Colonic mucosa (tissue), 4 donors: Measurements from ENCODE around the gene MYCN. TPM values are rescaled to one million over a fixed set of nuclear protein-coding genes. Genes with fewer than 3 reads are reported as not detected.

Experiments used
- DNase-seq: peaks from one replicate; pipeline ENCODE4 v3.0.0-alpha.2; 2020
- H3K27ac ChIP-seq: fragments of 200-600 bp; one replicate; pipeline ENCODE4 v1.8.0; 2021
- H3K27me3 ChIP-seq: fragments of 200-600 bp; one replicate; pipeline ENCODE4 v1.8.0; 2021
- H3K36me3 ChIP-seq: fragments of 200-600 bp; one replicate; pipeline ENCODE4 v1.8.0; 2021
- H3K4me1 ChIP-seq: fragments of 200-600 bp; one replicate; pipeline ENCODE4 v1.8.0; 2021; ENCODE audit warnings: mild to moderate bottlenecking
- H3K4me3 ChIP-seq: fragments of 200-600 bp; one replicate; pipeline ENCODE4 v1.8.0; 2021
- H3K9ac ChIP-seq, 2 donors: one replicate each; pipeline ENCODE4 v1.7.0; 2013; ENCODE audit warnings: control low read depth in 2 of 2, low read depth in 2 of 2, low read length in 2 of 2
- H3K9me3 ChIP-seq: fragments of 200-600 bp; one replicate; pipeline ENCODE4 v1.8.0; 2021
- CTCF ChIP-seq: fragments of 200-600 bp; IDR thresholded peaks from one replicate; pipeline ENCODE4 v1.8.0; 2022; ENCODE audit warnings: antibody characterized with exemption, mild to moderate bottlenecking
- intact Hi-C: fragments of 100-400 bp; cut with DNase I; formaldehyde crosslinking; loops from one replicate; pipeline ENCODE4 v1.14.1; 2022
- total RNA-seq, 2 donors: library from RNA; stranded (reverse); fragmentation: NEBNext Ultra II Directional in 1 of 2; extraction: Animal tissue kit (Norgen Biotek cat#: 25700) in 1 of 2; gene quantifications; one replicate each; pipeline ENCODE4 v1.2.1, GENCODE V29; 2021
- donor health status: healthy.
- donor health status: DM: no; HTN: no; CAD: no.
- donor health status: DM: no; HTN: no; CAD: no.

MYCN gene
- total RNA-seq, 2 donors from 2014 or later: 1.5 to 1.7 TPM

GRCh38 chr2:15893689-15894480 is 46.5 kb upstream of the MYCN start:
- DNase-seq: no peak
- Histone ChIP-seq H3K27ac (no peak overlapping the region), H3K4me3 (no peak overlapping the region), H3K27me3 (no peaks in the 10 kb centered on the region), H3K9me3 (no peaks in the 10 kb centered on the region), H3K9ac (no peak overlapping the region), H3K4me1 (no peaks in the 10 kb centered on the region), H3K36me3 (no peaks in the 10 kb centered on the region)
- no peak for TF ChIP-seq CTCF
- intact Hi-C loops: no loop called here

- intact Hi-C loops: no loop called here
- Histone ChIP-seq H3K27ac (no peak overlapping the region), H3K9me3 (no peaks in the 10 kb centered on the region), H3K9ac (no peak overlapping the region), H3K4me1 (no peaks in the 10 kb centered on the region), H3K36me3 (no peaks in the 10 kb centered on the region), H3K4me3 (no peak overlapping the region), H3K27me3 (no peaks in the 10 kb centered on the region)
- TF ChIP-seq CTCF: no peak
- no peak for DNase-seq
Observed at GRCh38 chr2:15894481-15895144, 45.7 kb upstream of the MYCN start.

DNA sequence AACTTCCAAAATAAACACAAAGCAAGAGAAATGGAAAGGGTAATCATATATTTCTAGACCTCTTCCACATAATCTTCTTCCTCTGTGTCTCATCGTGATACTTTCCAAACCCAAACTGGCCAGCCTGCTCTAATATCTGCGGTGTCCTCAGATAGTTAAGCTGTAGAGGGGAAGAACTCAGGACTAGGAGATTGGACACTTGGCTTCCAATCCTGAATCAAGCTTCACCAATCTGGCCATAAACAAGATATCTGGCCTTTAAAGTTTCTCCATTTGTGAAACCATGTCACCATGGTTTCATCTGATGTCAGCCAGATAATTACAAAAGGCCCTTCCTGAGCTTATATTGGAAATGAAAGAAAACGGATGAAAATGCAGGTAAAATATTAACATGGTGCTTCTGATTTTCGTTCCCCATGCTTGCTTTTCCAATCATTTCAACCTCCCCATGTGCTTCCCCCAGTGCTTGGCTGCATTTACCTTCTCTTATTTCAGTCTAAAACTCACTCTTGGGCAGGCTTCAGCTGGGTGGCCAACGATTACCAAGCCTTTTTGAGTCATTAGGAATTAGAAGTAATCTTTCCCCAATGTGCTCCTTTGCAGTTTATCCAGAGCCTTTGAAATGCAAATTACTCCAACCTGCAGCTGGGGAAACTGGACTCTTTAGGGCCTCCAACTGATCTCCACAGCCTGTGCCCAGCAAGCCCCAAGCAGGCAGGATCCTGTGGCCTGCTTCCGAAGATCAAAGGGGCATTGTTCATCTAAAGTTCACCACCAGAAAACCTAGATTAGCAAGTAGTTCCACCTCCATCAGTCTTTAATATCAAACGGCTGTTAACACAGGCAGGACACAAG is 44.5 kb upstream of the MYCN start:
- H3K9ac ChIP-seq: no peak overlapping the region
- intact Hi-C loops: no loop called here
- no peak overlapping the region for H3K27ac ChIP-seq

GRCh38 chr2:15896859-15897258 is 43.5 kb upstream of the MYCN start:
- no peaks in the 10 kb centered on the region for H3K9me3 ChIP-seq
- no peak for TF ChIP-seq CTCF
- intact Hi-C loops: no loop called here
- H3K4me3 ChIP-seq: no peak overlapping the region
- H3K9ac ChIP-seq: no peak overlapping the region
- H3K27me3 ChIP-seq: no peaks in the 10 kb centered on the region
- H3K4me1 ChIP-seq: no peaks in the 10 kb centered on the region
- no peak for DNase-seq
- H3K36me3 ChIP-seq: no peaks in the 10 kb centered on the region
- no peak overlapping the region for H3K27ac ChIP-seq

More for the DNA sequence above, 44.5 kb upstream of the MYCN start:
- Histone ChIP-seq H3K4me3 (no peak overlapping the region), H3K27me3 (no peaks in the 10 kb centered on the region), H3K36me3 (no peaks in the 10 kb centered on the region), H3K9me3 (no peaks in the 10 kb centered on the region), H3K4me1 (no peaks in the 10 kb centered on the region)
- no peak for DNase-seq
- no peak for TF ChIP-seq CTCF

DNA sequence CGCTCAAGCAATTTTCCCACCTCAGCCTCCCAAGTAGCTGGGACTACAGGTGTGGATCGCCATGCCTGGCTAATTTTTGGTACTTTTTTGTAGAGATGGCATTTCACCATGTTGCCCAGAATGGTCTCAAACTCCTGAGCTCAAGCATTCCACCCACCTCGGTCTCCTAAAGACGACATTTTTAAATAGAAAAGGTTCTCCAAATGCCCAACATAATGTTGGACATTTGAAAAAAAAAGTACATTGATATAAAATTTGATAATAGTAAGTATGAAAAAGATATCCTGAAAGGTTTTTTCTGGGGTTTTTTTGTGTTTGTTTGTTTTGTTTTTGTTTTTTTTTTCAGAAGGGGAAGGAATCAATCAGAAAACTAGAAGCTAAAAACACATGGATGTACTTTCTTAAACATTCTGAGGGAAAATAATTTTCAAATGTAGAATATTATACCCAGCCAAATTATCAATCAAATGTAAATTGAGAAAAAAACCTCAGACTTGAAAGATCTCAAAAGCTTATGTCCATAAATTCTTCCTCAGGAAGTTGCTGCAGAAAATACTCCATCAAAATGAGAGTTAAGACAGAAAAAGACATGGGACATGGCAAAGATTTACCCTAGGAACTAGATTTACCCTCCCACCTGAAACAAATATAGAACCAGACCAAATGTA is 42.8 kb upstream of the MYCN start:
- intact Hi-C loops: no loop called here
- Histone ChIP-seq H3K4me1 (no peaks in the 10 kb centered on the region), H3K36me3 (no peaks in the 10 kb centered on the region), H3K4me3 (no peak overlapping the region), H3K9ac (no peak overlapping the region), H3K9me3 (no peaks in the 10 kb centered on the region), H3K27me3 (no peaks in the 10 kb centered on the region), H3K27ac (no peak overlapping the region)
- no peak for TF ChIP-seq CTCF
- DNase-seq: no peak
